ENCODE data around the gene KCTD8. TPM values are rescaled to one million over a fixed set of nuclear protein-coding genes. Genes with fewer than 3 reads are reported as not detected.
A peak's percentile ranks its signal among the peaks of the same experiment; 100 is the strongest.

Gene KCTD8
- total RNA-seq, 1 donor from 2014 or later = 7.1 TPM

- no peaks in the 10 kb centered on the region for H3K27me3 Mint-ChIP-seq (ENCODE audit: low read depth)
- TF ChIP-seq, protein P1, sequence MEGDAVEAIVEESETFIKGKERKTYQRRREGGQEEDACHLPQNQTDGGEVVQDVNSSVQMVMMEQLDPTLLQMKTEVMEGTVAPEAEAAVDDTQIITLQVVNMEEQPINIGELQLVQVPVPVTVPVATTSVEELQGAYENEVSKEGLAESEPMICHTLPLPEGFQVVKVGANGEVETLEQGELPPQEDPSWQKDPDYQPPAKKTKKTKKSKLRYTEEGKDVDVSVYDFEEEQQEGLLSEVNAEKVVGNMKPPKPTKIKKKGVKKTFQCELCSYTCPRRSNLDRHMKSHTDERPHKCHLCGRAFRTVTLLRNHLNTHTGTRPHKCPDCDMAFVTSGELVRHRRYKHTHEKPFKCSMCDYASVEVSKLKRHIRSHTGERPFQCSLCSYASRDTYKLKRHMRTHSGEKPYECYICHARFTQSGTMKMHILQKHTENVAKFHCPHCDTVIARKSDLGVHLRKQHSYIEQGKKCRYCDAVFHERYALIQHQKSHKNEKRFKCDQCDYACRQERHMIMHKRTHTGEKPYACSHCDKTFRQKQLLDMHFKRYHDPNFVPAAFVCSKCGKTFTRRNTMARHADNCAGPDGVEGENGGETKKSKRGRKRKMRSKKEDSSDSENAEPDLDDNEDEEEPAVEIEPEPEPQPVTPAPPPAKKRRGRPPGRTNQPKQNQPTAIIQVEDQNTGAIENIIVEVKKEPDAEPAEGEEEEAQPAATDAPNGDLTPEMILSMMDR (IDR thresholded peaks at IDR 0.05; ENCODE audit: unreplicated experiment) = no peak
- no peak overlapping the region for H3K4me3 Mint-ChIP-seq
- peaks cover 5% of the 10 kb centered on the region for H3K4me1 Mint-ChIP-seq
- DNase-seq (ENCODE audit: low spot score in 2 of 2, unreplicated experiment in 2 of 2) = no peak
- H3K27ac Mint-ChIP-seq = no peak overlapping the region
- H3K36me3 Mint-ChIP-seq = no peaks in the 10 kb centered on the region
- H3K9me3 Mint-ChIP-seq = peaks cover 10% of the 10 kb centered on the region
These were observed 191.1 kb downstream of the KCTD8 start for GRCh38 chr4:44257461-44257860.

GRCh38 chr4:44256414-44256813 is 192.2 kb downstream of the KCTD8 start:
- Mint-ChIP-seq H3K27me3 (ENCODE audit: low read depth) (no peaks in the 10 kb centered on the region), H3K36me3 (no peaks in the 10 kb centered on the region)

DNA sequence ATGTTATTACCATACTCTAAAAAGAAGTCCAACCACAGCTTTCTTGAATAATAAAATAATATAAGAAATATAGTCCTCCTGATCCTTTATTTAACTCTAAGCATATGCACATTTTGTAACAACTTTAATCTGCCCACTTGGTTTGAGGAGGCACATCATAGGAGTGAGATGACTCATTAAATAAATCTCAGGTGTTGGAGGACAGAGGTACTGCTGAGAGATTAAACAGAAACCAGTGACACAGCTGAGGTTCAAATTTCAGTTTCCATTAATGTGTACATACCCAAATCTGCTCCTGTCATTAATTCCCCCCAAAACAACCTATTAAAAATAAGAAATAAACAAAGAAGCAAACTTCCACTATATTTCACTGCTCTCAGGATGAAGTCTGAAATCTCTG is 211.0 kb downstream of the KCTD8 start:
- Mint-ChIP-seq H3K9me3 (peaks cover 4% of the 10 kb centered on the region), H3K27ac (no peak overlapping the region), H3K36me3 (no peaks in the 10 kb centered on the region), H3K4me3 (no peak overlapping the region), H3K4me1 (no peaks in the 10 kb centered on the region), H3K27me3 (ENCODE audit: low read depth) (no peaks in the 10 kb centered on the region)
- TF ChIP-seq, protein P1 (IDR thresholded peaks at IDR 0.05; ENCODE audit: unreplicated experiment) = no peak
- no peak for DNase-seq (ENCODE audit: low spot score in 2 of 2, unreplicated experiment in 2 of 2)

More at GRCh38 chr4:44256414-44256813, 192.2 kb downstream of the KCTD8 start:
- Mint-ChIP-seq H3K4me3 (no peak overlapping the region), H3K4me1 (peaks cover 5% of the 10 kb centered on the region), H3K27ac (peak overlapping the region; percentile 8), H3K9me3 (peaks cover 10% of the 10 kb centered on the region)
- DNase-seq (ENCODE audit: low spot score in 2 of 2, unreplicated experiment in 2 of 2) = no peak
- TF ChIP-seq, protein P1 (IDR thresholded peaks at IDR 0.05; ENCODE audit: unreplicated experiment) = no peak

DNA sequence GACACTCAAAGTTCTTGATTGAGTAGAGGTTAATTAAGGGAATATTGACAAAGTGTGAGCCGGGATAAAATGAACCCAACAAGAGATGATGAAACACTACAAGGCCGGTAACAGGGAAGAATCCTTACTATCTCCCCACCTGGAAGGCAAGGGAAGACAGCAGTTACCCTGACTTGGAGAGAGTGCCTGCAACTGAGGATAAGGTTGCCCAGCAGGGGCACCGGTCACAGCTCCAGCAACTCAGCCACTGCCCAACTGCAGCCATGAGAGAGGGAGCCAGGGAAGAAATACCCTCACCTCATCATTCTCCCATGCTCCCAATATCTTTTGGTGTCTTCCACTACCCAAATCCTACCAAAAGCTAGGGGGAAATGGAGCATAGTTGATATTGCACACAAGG is 212.7 kb downstream of the KCTD8 start:
- H3K36me3 Mint-ChIP-seq = no peaks in the 10 kb centered on the region

GRCh38 chr4:44232262-44232661 is 216.3 kb downstream of the KCTD8 start:
- Mint-ChIP-seq H3K36me3 (no peaks in the 10 kb centered on the region), H3K27ac (no peak overlapping the region), H3K4me1 (no peaks in the 10 kb centered on the region), H3K9me3 (no peaks in the 10 kb centered on the region), H3K27me3 (ENCODE audit: low read depth) (peaks cover 3% of the 10 kb centered on the region), H3K4me3 (no peak overlapping the region)
- TF ChIP-seq, protein P1 (IDR thresholded peaks at IDR 0.05; ENCODE audit: unreplicated experiment) = no peak
- DNase-seq (ENCODE audit: low spot score in 2 of 2, unreplicated experiment in 2 of 2) = no peak

More for the DNA sequence above, 212.7 kb downstream of the KCTD8 start:
- no peak overlapping the region for H3K27ac Mint-ChIP-seq
- TF ChIP-seq, protein P1 (IDR thresholded peaks at IDR 0.05; ENCODE audit: unreplicated experiment) = no peak
- peaks cover 4% of the 10 kb centered on the region for H3K9me3 Mint-ChIP-seq
- no peak overlapping the region for H3K4me3 Mint-ChIP-seq
- H3K4me1 Mint-ChIP-seq = no peaks in the 10 kb centered on the region
- no peak for DNase-seq (ENCODE audit: low spot score in 2 of 2, unreplicated experiment in 2 of 2)
- H3K27me3 Mint-ChIP-seq (ENCODE audit: low read depth) = peaks cover 3% of the 10 kb centered on the region

DNA sequence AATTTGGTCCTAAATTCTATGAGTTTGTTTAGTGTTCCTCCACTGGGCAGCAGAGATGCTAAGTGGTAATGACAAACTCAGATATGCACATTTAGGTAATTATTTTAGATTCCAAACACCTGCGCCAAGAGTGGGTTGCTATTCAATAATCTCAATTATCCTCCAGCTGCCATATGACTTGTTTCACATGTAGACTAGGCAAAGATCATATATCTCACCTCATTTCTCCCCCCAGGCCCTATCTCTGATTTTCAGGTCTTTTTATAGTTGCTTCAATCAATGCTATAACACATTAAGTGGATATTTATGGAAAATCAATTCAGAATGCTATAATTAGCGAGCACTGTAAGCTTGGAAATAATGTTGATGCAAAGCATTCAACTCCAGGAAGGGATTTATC is 217.6 kb downstream of the KCTD8 start:
- TF ChIP-seq, protein P1 (IDR thresholded peaks at IDR 0.05; ENCODE audit: unreplicated experiment) = no peak
- no peak overlapping the region for H3K4me3 Mint-ChIP-seq
- peaks cover 5% of the 10 kb centered on the region for H3K9me3 Mint-ChIP-seq
- H3K27me3 Mint-ChIP-seq (ENCODE audit: low read depth) = peaks cover 3% of the 10 kb centered on the region
- H3K27ac Mint-ChIP-seq = no peak overlapping the region
- peaks cover 3% of the 10 kb centered on the region for H3K36me3 Mint-ChIP-seq
- no peak for DNase-seq (ENCODE audit: low spot score in 2 of 2, unreplicated experiment in 2 of 2)
- no peaks in the 10 kb centered on the region for H3K4me1 Mint-ChIP-seq

Measured in mesothelial cell of epicardium (in vitro differentiated cells).